ENCODE results near the gene DMD. TPM values are rescaled to one million over a fixed set of nuclear protein-coding genes. Genes with fewer than 3 reads are reported as not detected.

Gene DMD
- total and polyA plus RNA-seq, 2 donors (not counting 1 experiment from before 2014, with no cell fraction given): 2.0 to 51.8 TPM

- Histone ChIP-seq H3K27ac (ENCODE audit: low read length in 2 of 2) (no peak overlapping the region), H3K4me2 (replicated peaks; ENCODE audit: low read depth, low read length, poor library complexity, severe bottlenecking) (no peak overlapping the region), H3K27me3 (replicated peaks in 1 of 4; ENCODE audit: control extremely low read depth in 1 of 4, control insufficient read depth in 3 of 4, insufficient read depth in 4 of 4, low read length in 3 of 4) (no peaks in the 10 kb centered on the region), H2AFZ (ENCODE audit: insufficient read depth, low read depth, low read length, poor library complexity, severe bottlenecking) (no peak overlapping the region), H3K4me3 (ENCODE audit: control extremely low read depth in 1 of 5, extremely low read depth in 1 of 5, insufficient read depth in 1 of 5, low read depth in 2 of 5, low read length in 4 of 5) (no peak overlapping the region), H3K79me2 (ENCODE audit: control insufficient read depth, insufficient read depth, low read length) (no peaks in the 10 kb centered on the region), H3K36me3 (replicated peaks in 1 of 2; ENCODE audit: control extremely low read depth in 1 of 2, control insufficient read depth in 1 of 2, extremely low read depth in 1 of 2, insufficient read depth in 2 of 2, low read length in 1 of 2) (no peaks in the 10 kb centered on the region), H3K9me3 (ENCODE audit: control extremely low read depth in 1 of 3, control insufficient read depth in 2 of 3, insufficient read depth in 1 of 3, low read length in 2 of 3) (no peaks in the 10 kb centered on the region), H3K9ac (ENCODE audit: low read length) (no peak overlapping the region), H4K20me1 (ENCODE audit: control insufficient read depth, insufficient read depth, low read length, poor library complexity, severe bottlenecking) (no peaks in the 10 kb centered on the region), H3K4me1 (ENCODE audit: control insufficient read depth in 2 of 2, insufficient read depth in 2 of 2, low read length in 2 of 2) (no peaks in the 10 kb centered on the region)
- H3K27ac Mint-ChIP-seq: no peak overlapping the region
- H3K27me3 Mint-ChIP-seq: no peaks in the 10 kb centered on the region
- no CpG with 5 or more reads among the region's 3 CpGs for WGBS (ENCODE audit: insufficient coverage)
- POLR2A ChIA-PET: no interaction called here
- no peak for ATAC-seq (ENCODE audit: low read depth)
- H3K4me1 Mint-ChIP-seq: no peaks in the 10 kb centered on the region
- no peak for TF ChIP-seq EZH2 (IDR thresholded peaks at IDR 0.05; ENCODE audit: borderline replicate concordance, insufficient read depth, low read depth, low read length, poor library complexity, severe bottlenecking)
- TF ChIP-seq CTCF (IDR thresholded peaks at IDR 0.05): no peak
- no peaks in the 10 kb centered on the region for H3K9me3 Mint-ChIP-seq (ENCODE audit: insufficient read depth)
- CTCF ChIA-PET: no interaction called here
- H3K4me3 Mint-ChIP-seq: no peak overlapping the region
- DNase-seq: no peak
- intact Hi-C loops (cut with micrococcal nuclease): no loop called here
These were observed 1541.1 kb downstream of the DMD start for GRCh38 chrX:31670245-31670644.

- no CpG with 5 or more reads among the region's 4 CpGs for WGBS (ENCODE audit: insufficient coverage)
- ChIA-PET POLR2A (no interaction called here), CTCF (no interaction called here)
- no peak overlapping the region for H3K4me3 ChIP-seq (ENCODE audit: control extremely low read depth in 1 of 5, extremely low read depth in 1 of 5, insufficient read depth in 1 of 5, low read depth in 2 of 5, low read length in 4 of 5)
- no peaks in the 10 kb centered on the region for H3K79me2 ChIP-seq (ENCODE audit: control insufficient read depth, insufficient read depth, low read length)
- intact Hi-C loops (cut with micrococcal nuclease): no loop called here
- ATAC-seq (ENCODE audit: low read depth) (no peak), DNase-seq (no peak)
- TF ChIP-seq CTCF (IDR thresholded peaks at IDR 0.05) (no peak), EZH2 (IDR thresholded peaks at IDR 0.05; ENCODE audit: borderline replicate concordance, insufficient read depth, low read depth, low read length, poor library complexity, severe bottlenecking) (no peak)
- Mint-ChIP-seq H3K9me3 (ENCODE audit: insufficient read depth) (no peaks in the 10 kb centered on the region), H3K27ac (no peak overlapping the region), H3K27me3 (no peaks in the 10 kb centered on the region), H3K4me3 (no peak overlapping the region), H3K4me1 (no peaks in the 10 kb centered on the region)
- H3K27me3 ChIP-seq (replicated peaks in 1 of 4; ENCODE audit: control extremely low read depth in 1 of 4, control insufficient read depth in 3 of 4, insufficient read depth in 4 of 4, low read length in 3 of 4): no peaks in the 10 kb centered on the region
- H3K4me2 ChIP-seq (replicated peaks; ENCODE audit: low read depth, low read length, poor library complexity, severe bottlenecking): no peak overlapping the region
- no peaks in the 10 kb centered on the region for H4K20me1 ChIP-seq (ENCODE audit: control insufficient read depth, insufficient read depth, low read length, poor library complexity, severe bottlenecking)
- no peaks in the 10 kb centered on the region for H3K4me1 ChIP-seq (ENCODE audit: control insufficient read depth in 2 of 2, insufficient read depth in 2 of 2, low read length in 2 of 2)
- H3K36me3 ChIP-seq (replicated peaks in 1 of 2; ENCODE audit: control extremely low read depth in 1 of 2, control insufficient read depth in 1 of 2, extremely low read depth in 1 of 2, insufficient read depth in 2 of 2, low read length in 1 of 2): no peaks in the 10 kb centered on the region
- no peak overlapping the region for H3K9ac ChIP-seq (ENCODE audit: low read length)
- no peaks in the 10 kb centered on the region for H3K9me3 ChIP-seq (ENCODE audit: control extremely low read depth in 1 of 3, control insufficient read depth in 2 of 3, insufficient read depth in 1 of 3, low read length in 2 of 3)
- H2AFZ ChIP-seq (ENCODE audit: insufficient read depth, low read depth, low read length, poor library complexity, severe bottlenecking): no peak overlapping the region
- no peak overlapping the region for H3K27ac ChIP-seq (ENCODE audit: low read length in 2 of 2)
These were observed 1545.9 kb downstream of the DMD start for GRCh38 chrX:31665454-31665853.
